HepG2 (cell line): Measurements from ENCODE around the gene SP3. TPM values are rescaled to one million over a fixed set of nuclear protein-coding genes. Genes with fewer than 3 reads are reported as not detected.

Experiments used
- KLF16 ChIP-seq, 2 experiments: sonication (generic) in 1 of 2; formaldehyde crosslinking in 1 of 2; IDR thresholded peaks; 2 replicates each; pipeline versions ENCODE4 v1.6.1 to v1.8.0; 2016 to 2023; ENCODE audit warnings: missing genetic modification reagents in 2 of 2, missing compliant biosample characterization in 1 of 2
- MAF1 ChIP-seq: sonication (generic); formaldehyde crosslinking; IDR thresholded peaks from 2 replicates; pipeline ENCODE4 v1.5.0; 2020; ENCODE audit warnings: missing genetic modification reagents, borderline replicate concordance
- MAFK ChIP-seq, 2 experiments: IDR thresholded peaks in 1 of 2; conservative IDR thresholded peaks in 1 of 2; 2 replicates each; pipeline ENCODE4 v1.6.1; 2011; ENCODE audit warnings: improper control_type of control experiment in 2 of 2, low read length in 2 of 2
- RERE ChIP-seq: IDR thresholded peaks from 2 replicates; pipeline ENCODE4 v1.6.1; 2016; ENCODE audit warnings: low read depth, missing genetic modification reagents, missing compliant biosample characterization
- SMC3 ChIP-seq: IDR thresholded peaks from 2 replicates; pipeline ENCODE4 v1.6.1; 2011; ENCODE audit warnings: low read length, improper control_type of control experiment
- TERF1 ChIP-seq: sonication (generic); formaldehyde crosslinking; IDR thresholded peaks from 2 replicates; pipeline ENCODE4 v1.8.0; 2022; ENCODE audit warnings: mild to moderate bottlenecking, missing genetic modification reagents, moderate library complexity
- TFAP4 ChIP-seq: sonication (generic); IDR thresholded peaks from 2 replicates; pipeline ENCODE4 v1.6.1; 2016; ENCODE audit warnings: low read depth, borderline replicate concordance
- ZMYM3 ChIP-seq: sonication (generic); formaldehyde crosslinking; IDR thresholded peaks from 2 replicates; pipeline ENCODE4 v1.5.1; 2020; ENCODE audit warnings: mild to moderate bottlenecking, missing genetic modification reagents
- ZNF292 ChIP-seq: sonication (generic); formaldehyde crosslinking; IDR thresholded peaks from 2 replicates; pipeline ENCODE4 v1.8.1; 2022; ENCODE audit warnings: mild to moderate bottlenecking, low read depth, missing genetic modification reagents, borderline replicate concordance
- polyA plus RNA-seq, 8 experiments: library from polyadenylated mRNA; depleted of rRNA in 3 of 8; stranded (reverse) in 7 of 8; unstranded in 1 of 8; fragments of >200 nt; fragmentation: Illumina TruSeq in 4 of 8; extraction: Trizol in 4 of 8; gene quantifications; 2 replicates each; pipeline versions ENCODE4 v1.2.1 to v1.2.3, GENCODE V29; 2011 to 2016; ENCODE audit warnings: low read depth in 4 of 8, missing spikeins in 1 of 8, mixed read lengths in 1 of 8; ENCODE audit not compliant: insufficient read depth in 1 of 8
- total RNA-seq, 5 experiments: library from RNA; depleted of rRNA; stranded (reverse); fragments of >200 nt; fragmentation: Illumina TruSeq; extraction: Trizol; gene quantifications; 2 replicates each; pipeline ENCODE4 v1.2.3, GENCODE V29; 2016; ENCODE audit warnings: low read depth in 1 of 5
- TF ChIP-seq, protein P1 (sequence below): sonication (generic); formaldehyde crosslinking; IDR thresholded peaks from 2 replicates; pipeline ENCODE4 v1.4.0; 2020; ENCODE audit warnings: missing genetic modification reagents, low read depth, mild to moderate bottlenecking, borderline replicate concordance
- TF ChIP-seq, protein P2 (sequence below): sonication (generic); formaldehyde crosslinking; IDR thresholded peaks from 2 replicates; pipeline ENCODE4 v1.5.1; 2020; ENCODE audit warnings: mild to moderate bottlenecking, missing genetic modification reagents, moderate library complexity
- TF ChIP-seq, protein P3 (sequence below): sonication (generic); formaldehyde crosslinking; IDR thresholded peaks from 2 replicates; pipeline ENCODE4 v1.5.0; 2020; ENCODE audit warnings: missing genetic modification reagents, mild to moderate bottlenecking, borderline replicate concordance

SP3 gene
- total and polyA plus RNA-seq, 2 of the 13 experiments (the other 11 are each of a cell fraction or from before 2014, with no cell fraction given) = 57.3 to 132 TPM

GRCh38 chr2:173997269-173997668 lies 32.1 kb upstream of the SP3 start (continued):
- no peak for TF ChIP-seq MAF1 (CRISPR knock-in tag)
- peak; percentile 37; the same call in 1 of the 2 replicates for TF ChIP-seq TFAP4
- no peak for TF ChIP-seq SMC3
- TF ChIP-seq, protein P1, sequence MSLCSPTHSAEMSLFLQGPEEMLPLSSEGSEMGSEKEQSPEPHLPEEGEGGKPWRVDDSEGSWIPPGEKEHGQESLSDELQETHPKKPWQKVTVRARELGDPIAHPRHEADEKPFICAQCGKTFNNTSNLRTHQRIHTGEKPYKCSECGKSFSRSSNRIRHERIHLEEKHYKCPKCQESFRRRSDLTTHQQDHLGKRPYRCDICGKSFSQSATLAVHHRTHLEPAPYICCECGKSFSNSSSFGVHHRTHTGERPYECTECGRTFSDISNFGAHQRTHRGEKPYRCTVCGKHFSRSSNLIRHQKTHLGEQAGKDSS (CRISPR knock-in tag) = no peak
- TF ChIP-seq, protein P2, sequence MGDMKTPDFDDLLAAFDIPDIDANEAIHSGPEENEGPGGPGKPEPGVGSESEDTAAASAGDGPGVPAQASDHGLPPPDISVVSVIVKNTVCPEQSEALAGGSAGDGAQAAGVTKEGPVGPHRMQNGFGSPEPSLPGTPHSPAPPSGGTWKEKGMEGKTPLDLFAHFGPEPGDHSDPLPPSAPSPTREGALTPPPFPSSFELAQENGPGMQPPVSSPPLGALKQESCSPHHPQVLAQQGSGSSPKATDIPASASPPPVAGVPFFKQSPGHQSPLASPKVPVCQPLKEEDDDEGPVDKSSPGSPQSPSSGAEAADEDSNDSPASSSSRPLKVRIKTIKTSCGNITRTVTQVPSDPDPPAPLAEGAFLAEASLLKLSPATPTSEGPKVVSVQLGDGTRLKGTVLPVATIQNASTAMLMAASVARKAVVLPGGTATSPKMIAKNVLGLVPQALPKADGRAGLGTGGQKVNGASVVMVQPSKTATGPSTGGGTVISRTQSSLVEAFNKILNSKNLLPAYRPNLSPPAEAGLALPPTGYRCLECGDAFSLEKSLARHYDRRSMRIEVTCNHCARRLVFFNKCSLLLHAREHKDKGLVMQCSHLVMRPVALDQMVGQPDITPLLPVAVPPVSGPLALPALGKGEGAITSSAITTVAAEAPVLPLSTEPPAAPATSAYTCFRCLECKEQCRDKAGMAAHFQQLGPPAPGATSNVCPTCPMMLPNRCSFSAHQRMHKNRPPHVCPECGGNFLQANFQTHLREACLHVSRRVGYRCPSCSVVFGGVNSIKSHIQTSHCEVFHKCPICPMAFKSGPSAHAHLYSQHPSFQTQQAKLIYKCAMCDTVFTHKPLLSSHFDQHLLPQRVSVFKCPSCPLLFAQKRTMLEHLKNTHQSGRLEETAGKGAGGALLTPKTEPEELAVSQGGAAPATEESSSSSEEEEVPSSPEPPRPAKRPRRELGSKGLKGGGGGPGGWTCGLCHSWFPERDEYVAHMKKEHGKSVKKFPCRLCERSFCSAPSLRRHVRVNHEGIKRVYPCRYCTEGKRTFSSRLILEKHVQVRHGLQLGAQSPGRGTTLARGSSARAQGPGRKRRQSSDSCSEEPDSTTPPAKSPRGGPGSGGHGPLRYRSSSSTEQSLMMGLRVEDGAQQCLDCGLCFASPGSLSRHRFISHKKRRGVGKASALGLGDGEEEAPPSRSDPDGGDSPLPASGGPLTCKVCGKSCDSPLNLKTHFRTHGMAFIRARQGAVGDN (CRISPR knock-in tag) = peak; percentile 58
- TF ChIP-seq KLF16 (CRISPR knock-in tag; IDR thresholded peaks at IDR 0.05) = no peak
- peak; percentile 86 to 96 for TF ChIP-seq MAFK (conservative IDR thresholded peaks at IDR 0.05 in 1 of 2, IDR thresholded peaks at IDR 0.05 in 1 of 2; ENCODE audit: low read length in 2 of 2)
- TF ChIP-seq, protein P3, sequence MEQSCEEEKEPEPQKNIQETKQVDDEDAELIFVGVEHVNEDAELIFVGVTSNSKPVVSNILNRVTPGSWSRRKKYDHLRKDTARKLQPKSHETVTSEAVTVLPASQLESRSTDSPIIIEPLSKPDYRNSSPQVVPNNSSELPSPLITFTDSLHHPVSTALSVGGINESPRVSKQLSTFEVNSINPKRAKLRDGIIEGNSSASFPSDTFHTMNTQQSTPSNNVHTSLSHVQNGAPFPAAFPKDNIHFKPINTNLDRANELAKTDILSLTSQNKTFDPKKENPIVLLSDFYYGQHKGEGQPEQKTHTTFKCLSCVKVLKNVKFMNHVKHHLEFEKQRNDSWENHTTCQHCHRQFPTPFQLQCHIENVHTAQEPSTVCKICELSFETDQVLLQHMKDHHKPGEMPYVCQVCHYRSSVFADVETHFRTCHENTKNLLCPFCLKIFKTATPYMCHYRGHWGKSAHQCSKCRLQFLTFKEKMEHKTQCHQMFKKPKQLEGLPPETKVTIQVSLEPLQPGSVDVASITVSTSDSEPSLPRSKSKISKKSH (CRISPR knock-in tag) = peak; percentile 60; the same call in 1 of the 2 replicates
- TF ChIP-seq ZNF292 (CRISPR knock-in tag) = peak; percentile 52; the same call in 1 of the 2 replicates
- TF ChIP-seq RERE (CRISPR knock-in tag) = no peak
- TF ChIP-seq TERF1 (CRISPR knock-in tag) = no peak
- TF ChIP-seq ZMYM3 (CRISPR knock-in tag) = peak; percentile 55; the same call in 1 of the 2 replicates
